Epithelial cell of esophagus (primary cell): ENCODE measurements around the gene HUWE1.

Experiments
- DNase-seq: peaks from one replicate; pipeline ENCODE4 v3.0.0; 2010; ENCODE audit warnings: low read depth
- H3K4me3 ChIP-seq: 2 replicates; pipeline ENCODE4 v1.5.1; 2011; ENCODE audit warnings: mild to moderate bottlenecking, low read length, control low read depth
- TF ChIP-seq, protein P1 (sequence below): IDR thresholded peaks from 2 replicates; pipeline ENCODE4 v1.5.1; 2011; ENCODE audit warnings: low read depth, mild to moderate bottlenecking, low read length, control low read depth, inconsistent platforms; ENCODE audit not compliant: insufficient read depth; ENCODE audit errors: missing control alignments

HUWE1 gene

GRCh38 chrX:53594354-53594753 is 92.2 kb downstream of the HUWE1 start:
- DNase-seq, result no peak
- no peak overlapping the region for H3K4me3 ChIP-seq
- TF ChIP-seq, protein P1, sequence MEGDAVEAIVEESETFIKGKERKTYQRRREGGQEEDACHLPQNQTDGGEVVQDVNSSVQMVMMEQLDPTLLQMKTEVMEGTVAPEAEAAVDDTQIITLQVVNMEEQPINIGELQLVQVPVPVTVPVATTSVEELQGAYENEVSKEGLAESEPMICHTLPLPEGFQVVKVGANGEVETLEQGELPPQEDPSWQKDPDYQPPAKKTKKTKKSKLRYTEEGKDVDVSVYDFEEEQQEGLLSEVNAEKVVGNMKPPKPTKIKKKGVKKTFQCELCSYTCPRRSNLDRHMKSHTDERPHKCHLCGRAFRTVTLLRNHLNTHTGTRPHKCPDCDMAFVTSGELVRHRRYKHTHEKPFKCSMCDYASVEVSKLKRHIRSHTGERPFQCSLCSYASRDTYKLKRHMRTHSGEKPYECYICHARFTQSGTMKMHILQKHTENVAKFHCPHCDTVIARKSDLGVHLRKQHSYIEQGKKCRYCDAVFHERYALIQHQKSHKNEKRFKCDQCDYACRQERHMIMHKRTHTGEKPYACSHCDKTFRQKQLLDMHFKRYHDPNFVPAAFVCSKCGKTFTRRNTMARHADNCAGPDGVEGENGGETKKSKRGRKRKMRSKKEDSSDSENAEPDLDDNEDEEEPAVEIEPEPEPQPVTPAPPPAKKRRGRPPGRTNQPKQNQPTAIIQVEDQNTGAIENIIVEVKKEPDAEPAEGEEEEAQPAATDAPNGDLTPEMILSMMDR, result no peak

DNA sequence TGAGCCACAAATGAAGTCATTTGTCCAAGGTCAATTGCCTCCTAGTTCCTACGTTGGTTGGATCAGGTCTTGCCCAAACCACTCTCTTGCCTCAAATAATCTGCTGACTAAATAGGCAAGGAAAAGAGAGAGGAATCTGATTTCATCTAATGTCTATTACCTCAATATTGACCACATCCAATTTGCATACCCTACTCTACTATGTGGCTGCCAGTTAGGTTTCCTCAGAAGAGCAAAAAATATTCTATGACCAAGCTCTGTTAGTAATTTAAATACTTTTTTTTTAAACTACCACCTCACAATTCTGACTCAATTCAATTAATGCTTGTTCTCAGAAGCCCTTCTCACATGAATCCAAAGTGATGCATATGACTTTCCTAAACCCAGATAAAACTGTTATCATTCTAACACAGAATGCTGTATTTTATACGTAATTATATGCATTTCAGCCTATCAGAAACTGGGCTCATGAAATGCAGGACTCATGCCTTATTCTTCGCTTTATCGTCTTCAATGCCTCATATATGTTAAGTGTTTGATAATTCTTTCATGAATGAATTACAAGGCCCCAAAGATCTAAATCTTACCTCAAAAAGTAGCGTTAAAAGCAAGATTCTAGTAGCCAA is 98.6 kb downstream of the HUWE1 start:
- no peak overlapping the region for H3K4me3 ChIP-seq
- no peak for DNase-seq
- TF ChIP-seq, protein P1, result no peak

DNA sequence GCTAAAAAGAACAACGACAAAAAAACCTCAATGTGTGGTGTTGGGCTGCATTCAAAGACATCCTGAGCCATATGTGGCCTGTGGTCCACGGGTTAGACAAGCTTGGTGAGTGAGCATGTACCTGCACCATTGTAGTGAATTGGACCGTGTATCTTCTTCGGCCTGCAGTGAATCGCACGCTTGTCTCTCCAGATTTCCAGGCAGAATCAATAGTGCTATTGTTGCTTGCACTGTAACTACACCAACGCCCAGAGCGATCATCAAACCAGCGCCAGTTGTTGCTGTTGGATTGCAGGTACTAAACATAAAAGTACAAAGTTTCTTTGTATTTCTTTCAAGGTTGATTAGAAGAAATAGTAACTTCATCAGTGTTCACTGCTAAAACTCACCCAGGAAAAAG is 101.6 kb downstream of the HUWE1 start:
- TF ChIP-seq, protein P1, result no peak

DNA sequence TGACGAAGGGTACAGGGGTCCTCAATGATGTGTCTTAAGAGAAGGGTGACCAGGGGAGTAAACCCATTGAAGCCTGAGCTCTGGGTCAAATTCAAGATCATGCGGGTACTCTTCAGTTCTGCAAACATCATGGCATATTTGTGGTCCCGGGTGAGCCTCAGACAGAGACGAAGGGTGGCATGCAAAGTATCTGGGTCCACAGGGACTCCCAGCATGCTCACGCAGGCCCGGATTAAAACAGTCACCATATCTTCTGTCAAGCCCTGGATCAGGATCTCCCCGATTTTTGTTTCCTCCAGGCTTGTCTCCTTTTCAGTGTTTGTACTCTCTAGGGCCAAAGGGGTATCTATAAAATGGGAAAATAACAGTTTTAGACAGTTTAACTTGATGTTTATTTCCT is 102.9 kb downstream of the HUWE1 start:
- H3K4me3 ChIP-seq, result no peak overlapping the region
- TF ChIP-seq, protein P1, result no peak
- DNase-seq, result no peak

More for the DNA sequence above, 101.6 kb downstream of the HUWE1 start:
- no peak overlapping the region for H3K4me3 ChIP-seq
- DNase-seq, result no peak

DNA sequence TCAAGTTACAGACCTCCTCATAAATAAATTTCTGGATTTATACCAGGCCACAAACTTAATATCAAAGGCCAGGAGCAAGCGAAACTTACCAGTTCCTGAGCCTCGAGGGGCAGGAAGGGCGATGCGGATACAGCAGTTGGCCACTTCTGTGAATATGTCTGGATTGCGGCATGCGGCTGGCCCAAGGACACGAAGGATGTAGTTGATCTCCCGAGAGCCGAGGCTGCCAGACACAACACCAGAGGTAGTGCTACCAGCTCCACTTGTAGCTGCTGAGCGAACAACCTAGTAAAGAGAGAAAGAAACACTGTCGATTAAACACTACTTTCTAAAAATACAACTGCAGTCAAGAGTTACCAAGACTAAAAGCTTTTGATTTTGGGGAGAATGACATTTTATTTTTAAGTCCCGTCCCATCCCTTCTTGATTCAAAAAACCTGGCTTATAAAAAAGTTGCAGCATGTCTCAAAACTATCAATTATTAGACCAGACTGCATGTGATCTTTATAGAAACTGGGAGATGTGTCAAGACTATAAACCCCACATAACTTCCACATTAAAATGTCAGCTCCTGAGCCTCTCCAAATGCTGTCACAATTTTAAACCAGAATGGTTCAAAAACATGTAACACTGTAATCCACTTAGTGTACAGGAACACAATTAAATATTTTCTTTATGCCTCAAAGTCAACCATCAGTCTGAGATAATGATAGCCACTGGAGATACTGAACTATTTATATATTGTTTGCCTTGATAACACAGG is 105.6 kb downstream of the HUWE1 start:
- no peak for DNase-seq
- TF ChIP-seq, protein P1, result no peak
- no peak overlapping the region for H3K4me3 ChIP-seq

DNA sequence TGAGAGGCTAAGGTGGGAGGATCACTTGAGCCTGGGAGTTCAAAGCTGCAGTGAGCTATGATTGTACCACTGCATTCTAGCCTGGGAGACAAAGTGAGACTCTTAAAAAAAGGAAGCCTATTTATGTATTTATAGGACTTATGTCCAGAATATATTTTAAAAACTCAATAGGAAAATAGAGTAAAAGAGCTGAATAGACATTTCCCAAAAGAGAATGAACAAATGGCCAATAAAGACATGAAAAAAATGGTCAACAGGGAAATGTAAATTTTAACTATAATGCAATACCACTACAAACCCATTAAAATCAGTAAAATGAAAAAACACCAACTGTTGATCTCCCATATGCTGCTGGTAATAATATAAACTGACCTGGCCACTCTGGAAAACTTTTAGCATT is 115.0 kb downstream of the HUWE1 start:
- TF ChIP-seq, protein P1, result no peak
- H3K4me3 ChIP-seq, result no peak overlapping the region
- no peak for DNase-seq
